Measurements from ENCODE around the gene OR5AR1. TPM values are rescaled to one million over a fixed set of nuclear protein-coding genes. Genes with fewer than 3 reads are reported as not detected.

The OR5AR1 gene
- total RNA-seq, 2 experiments from 2014 or later, result not detected

DNA sequence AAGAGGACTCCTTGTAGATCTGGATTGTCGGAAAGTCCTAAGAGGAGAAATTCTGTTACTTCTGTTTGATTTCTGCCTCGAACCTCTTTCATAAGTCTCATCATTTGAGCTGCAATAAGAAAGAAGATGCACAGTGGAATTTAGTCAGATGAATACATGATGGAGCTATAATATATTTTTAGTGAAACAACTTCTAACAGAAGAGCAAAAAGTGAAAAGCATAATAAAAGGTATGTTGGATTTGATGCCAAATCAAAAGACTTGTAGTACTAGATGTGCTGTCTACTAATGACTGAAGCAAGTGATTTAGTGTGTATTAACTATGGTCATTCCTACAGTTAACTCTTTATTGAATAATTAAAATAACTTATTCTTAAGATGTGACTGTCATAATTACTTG is 21.1 kb upstream of the OR5AR1 start, which contains the start of gene OR5AP2:
OR5AP2 (minus strand) TSS at position 101 of the 400 bp plus-strand sequence; CDS start at position 101, 0 bp downstream.
- H3K4me2 ChIP-seq (ENCODE audit: low read length), result no peak within 1 kb of the TSS
- no peak for DNase-seq (ENCODE audit: low spot score)
- H3K4me1 ChIP-seq (ENCODE audit: insufficient read depth, low read length, poor library complexity, severe bottlenecking), result no peaks in the 10 kb centered on the region
- no TSS peak for BruUV-seq (replicated peaks)
- ChIA-PET POLR2A (interaction anchor here (0.6 kb wide), 1 partner anchor 9 kb away, joined by 3 read pairs; no protein-coding TSS in a partner anchor), CTCF (ENCODE audit: unreplicated experiment) (no interaction called here)
- no peak within 1 kb of the TSS for H3K27ac ChIP-seq (ENCODE audit: low read depth, low read length, poor library complexity, severe bottlenecking)
- no peaks in the 10 kb centered on the region for H3K9me2 ChIP-seq (ENCODE audit: insufficient read depth, low read length)
- H3K4me3 ChIP-seq (ENCODE audit: low read depth, low read length, poor library complexity, severe bottlenecking), result no peak within 1 kb of the TSS
- TF ChIP-seq, protein P1, sequence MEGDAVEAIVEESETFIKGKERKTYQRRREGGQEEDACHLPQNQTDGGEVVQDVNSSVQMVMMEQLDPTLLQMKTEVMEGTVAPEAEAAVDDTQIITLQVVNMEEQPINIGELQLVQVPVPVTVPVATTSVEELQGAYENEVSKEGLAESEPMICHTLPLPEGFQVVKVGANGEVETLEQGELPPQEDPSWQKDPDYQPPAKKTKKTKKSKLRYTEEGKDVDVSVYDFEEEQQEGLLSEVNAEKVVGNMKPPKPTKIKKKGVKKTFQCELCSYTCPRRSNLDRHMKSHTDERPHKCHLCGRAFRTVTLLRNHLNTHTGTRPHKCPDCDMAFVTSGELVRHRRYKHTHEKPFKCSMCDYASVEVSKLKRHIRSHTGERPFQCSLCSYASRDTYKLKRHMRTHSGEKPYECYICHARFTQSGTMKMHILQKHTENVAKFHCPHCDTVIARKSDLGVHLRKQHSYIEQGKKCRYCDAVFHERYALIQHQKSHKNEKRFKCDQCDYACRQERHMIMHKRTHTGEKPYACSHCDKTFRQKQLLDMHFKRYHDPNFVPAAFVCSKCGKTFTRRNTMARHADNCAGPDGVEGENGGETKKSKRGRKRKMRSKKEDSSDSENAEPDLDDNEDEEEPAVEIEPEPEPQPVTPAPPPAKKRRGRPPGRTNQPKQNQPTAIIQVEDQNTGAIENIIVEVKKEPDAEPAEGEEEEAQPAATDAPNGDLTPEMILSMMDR (conservative IDR thresholded peaks at IDR 0.05; ENCODE audit: low read length), result no peak
- TF ChIP-seq EZH2phosphoT487 (IDR thresholded peaks at IDR 0.05; ENCODE audit: borderline replicate concordance, low read depth, low read length), result no peak
- no peaks in the 10 kb centered on the region for H3K79me2 ChIP-seq (ENCODE audit: insufficient read depth, low read depth, low read length)
- no peaks in the 10 kb centered on the region for H4K20me1 ChIP-seq (ENCODE audit: insufficient read depth, low read length)
- H3K9me3 ChIP-seq (ENCODE audit: low read length), result no peaks in the 10 kb centered on the region
- intact Hi-C loops (cut with micrococcal nuclease; ENCODE audit: unreplicated experiment), result no loop called here
- H3K36me3 ChIP-seq (ENCODE audit: insufficient read depth, low read length), result no peaks in the 10 kb centered on the region
- H2AFZ ChIP-seq (ENCODE audit: low read length), result no peak within 1 kb of the TSS

DNA sequence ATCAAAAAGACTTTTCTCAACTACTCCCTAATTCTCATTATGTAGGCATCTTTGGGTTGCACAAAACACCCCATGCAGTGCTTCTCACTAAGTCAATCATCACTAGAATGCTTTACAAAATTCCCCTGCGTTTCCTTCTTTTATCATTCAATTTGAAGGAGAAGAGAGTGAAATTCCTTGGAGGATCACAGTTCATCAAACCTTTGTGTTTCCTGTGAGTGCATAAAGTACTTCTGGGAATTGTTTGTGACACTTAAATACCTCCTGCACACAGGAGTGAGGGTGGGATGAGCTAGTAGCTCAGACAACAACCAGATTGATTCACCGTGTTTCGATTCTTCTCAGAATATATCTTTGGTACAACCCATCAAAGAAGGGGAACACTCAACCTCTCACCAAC is 3.7 kb upstream of the OR5AR1 start:
- CTCF ChIA-PET (ENCODE audit: unreplicated experiment), result no interaction called here
- POLR2A ChIA-PET, result no interaction called here
- BruUV-seq (replicated peaks), result no TSS peak

DNA sequence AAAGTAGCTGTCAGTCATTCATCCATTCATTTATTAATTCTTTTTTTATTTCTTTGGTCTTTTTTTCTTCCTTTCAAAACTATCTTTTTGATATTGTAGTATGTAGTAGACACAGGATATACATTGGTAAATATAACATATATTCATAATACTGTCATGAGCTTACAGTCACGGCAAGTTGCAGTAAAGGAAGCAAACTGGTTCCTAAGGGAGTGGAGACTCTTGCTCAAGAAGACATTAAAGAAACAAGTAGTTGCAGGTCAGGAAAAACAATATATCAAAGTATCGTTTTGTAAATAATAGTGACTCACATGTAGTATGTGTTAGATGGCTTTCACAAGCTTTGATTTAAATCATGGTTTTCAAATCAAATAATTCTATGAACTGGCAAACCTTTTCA is 7.5 kb downstream of the OR5AR1 start:
- no peak overlapping the region for H3K4me2 ChIP-seq (ENCODE audit: low read length)
- H3K4me1 ChIP-seq (ENCODE audit: insufficient read depth, low read length, poor library complexity, severe bottlenecking), result no peaks in the 10 kb centered on the region
- BruUV-seq (replicated peaks), result no TSS peak
- H3K27ac ChIP-seq (ENCODE audit: low read depth, low read length, poor library complexity, severe bottlenecking), result no peak overlapping the region
- CTCF ChIA-PET (ENCODE audit: unreplicated experiment), result no interaction called here
- TF ChIP-seq EZH2phosphoT487 (IDR thresholded peaks at IDR 0.05; ENCODE audit: borderline replicate concordance, low read depth, low read length), result no peak
- TF ChIP-seq, protein P1 (conservative IDR thresholded peaks at IDR 0.05; ENCODE audit: low read length), result no peak
- no peak overlapping the region for H2AFZ ChIP-seq (ENCODE audit: low read length)
- H3K79me2 ChIP-seq (ENCODE audit: insufficient read depth, low read depth, low read length), result no peaks in the 10 kb centered on the region
- H3K4me3 ChIP-seq (ENCODE audit: low read depth, low read length, poor library complexity, severe bottlenecking), result no peak overlapping the region
- POLR2A ChIA-PET, result interaction anchor here (0.6 kb wide), 1 partner anchor 180 kb away, joined by 4 read pairs; the partner anchor contains the start of gene OR5M8
- H3K36me3 ChIP-seq (ENCODE audit: insufficient read depth, low read length), result no peaks in the 10 kb centered on the region
- intact Hi-C loops (cut with micrococcal nuclease; ENCODE audit: unreplicated experiment), result no loop called here
- no peaks in the 10 kb centered on the region for H3K9me2 ChIP-seq (ENCODE audit: insufficient read depth, low read length)
- no peak for DNase-seq (ENCODE audit: low spot score)
- H3K9me3 ChIP-seq (ENCODE audit: low read length), result no peaks in the 10 kb centered on the region
- H4K20me1 ChIP-seq (ENCODE audit: insufficient read depth, low read length), result no peaks in the 10 kb centered on the region

More for the DNA sequence above, 3.7 kb upstream of the OR5AR1 start:
- no peak overlapping the region for H3K4me3 ChIP-seq (ENCODE audit: low read depth, low read length, poor library complexity, severe bottlenecking)
- H4K20me1 ChIP-seq (ENCODE audit: insufficient read depth, low read length), result no peaks in the 10 kb centered on the region
- H3K4me1 ChIP-seq (ENCODE audit: insufficient read depth, low read length, poor library complexity, severe bottlenecking), result no peaks in the 10 kb centered on the region
- no peak overlapping the region for H2AFZ ChIP-seq (ENCODE audit: low read length)
- TF ChIP-seq, protein P1 (conservative IDR thresholded peaks at IDR 0.05; ENCODE audit: low read length), result no peak
- no peak for TF ChIP-seq EZH2phosphoT487 (IDR thresholded peaks at IDR 0.05; ENCODE audit: borderline replicate concordance, low read depth, low read length)
- H3K27ac ChIP-seq (ENCODE audit: low read depth, low read length, poor library complexity, severe bottlenecking), result no peak overlapping the region
- H3K79me2 ChIP-seq (ENCODE audit: insufficient read depth, low read depth, low read length), result no peaks in the 10 kb centered on the region
- intact Hi-C loops (cut with micrococcal nuclease; ENCODE audit: unreplicated experiment), result no loop called here
- no peaks in the 10 kb centered on the region for H3K9me3 ChIP-seq (ENCODE audit: low read length)
- DNase-seq (ENCODE audit: low spot score), result no peak
- H3K4me2 ChIP-seq (ENCODE audit: low read length), result no peak overlapping the region
- H3K36me3 ChIP-seq (ENCODE audit: insufficient read depth, low read length), result no peaks in the 10 kb centered on the region
- no peaks in the 10 kb centered on the region for H3K9me2 ChIP-seq (ENCODE audit: insufficient read depth, low read length)

All from OCI-LY7 (cell line).